GM20000 (cell line): ENCODE measurements around the gene KLHL35.

Source experiments
- DNase-seq: peaks from one replicate; pipeline ENCODE4 v3.0.0; 2012; ENCODE audit warnings: low spot score
- TF ChIP-seq, protein P1 (sequence below): IDR thresholded peaks from 2 replicates; pipeline ENCODE4 v1.5.1; 2012; ENCODE audit warnings: mild to moderate bottlenecking, control low read depth; ENCODE audit errors: extremely low read depth, missing control alignments

KLHL35 gene

GRCh38 chr11:75453916-75454655, 21.1 kb upstream of the KLHL35 start:
- DNase-seq, result no peak

GRCh38 chr11:75450826-75451821, 18.1 kb upstream of the KLHL35 start:
- no peak for DNase-seq
- TF ChIP-seq, protein P1, sequence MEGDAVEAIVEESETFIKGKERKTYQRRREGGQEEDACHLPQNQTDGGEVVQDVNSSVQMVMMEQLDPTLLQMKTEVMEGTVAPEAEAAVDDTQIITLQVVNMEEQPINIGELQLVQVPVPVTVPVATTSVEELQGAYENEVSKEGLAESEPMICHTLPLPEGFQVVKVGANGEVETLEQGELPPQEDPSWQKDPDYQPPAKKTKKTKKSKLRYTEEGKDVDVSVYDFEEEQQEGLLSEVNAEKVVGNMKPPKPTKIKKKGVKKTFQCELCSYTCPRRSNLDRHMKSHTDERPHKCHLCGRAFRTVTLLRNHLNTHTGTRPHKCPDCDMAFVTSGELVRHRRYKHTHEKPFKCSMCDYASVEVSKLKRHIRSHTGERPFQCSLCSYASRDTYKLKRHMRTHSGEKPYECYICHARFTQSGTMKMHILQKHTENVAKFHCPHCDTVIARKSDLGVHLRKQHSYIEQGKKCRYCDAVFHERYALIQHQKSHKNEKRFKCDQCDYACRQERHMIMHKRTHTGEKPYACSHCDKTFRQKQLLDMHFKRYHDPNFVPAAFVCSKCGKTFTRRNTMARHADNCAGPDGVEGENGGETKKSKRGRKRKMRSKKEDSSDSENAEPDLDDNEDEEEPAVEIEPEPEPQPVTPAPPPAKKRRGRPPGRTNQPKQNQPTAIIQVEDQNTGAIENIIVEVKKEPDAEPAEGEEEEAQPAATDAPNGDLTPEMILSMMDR, result peak; percentile 49

More at GRCh38 chr11:75453916-75454655, 21.1 kb upstream of the KLHL35 start:
- TF ChIP-seq, protein P1, result no peak

DNA sequence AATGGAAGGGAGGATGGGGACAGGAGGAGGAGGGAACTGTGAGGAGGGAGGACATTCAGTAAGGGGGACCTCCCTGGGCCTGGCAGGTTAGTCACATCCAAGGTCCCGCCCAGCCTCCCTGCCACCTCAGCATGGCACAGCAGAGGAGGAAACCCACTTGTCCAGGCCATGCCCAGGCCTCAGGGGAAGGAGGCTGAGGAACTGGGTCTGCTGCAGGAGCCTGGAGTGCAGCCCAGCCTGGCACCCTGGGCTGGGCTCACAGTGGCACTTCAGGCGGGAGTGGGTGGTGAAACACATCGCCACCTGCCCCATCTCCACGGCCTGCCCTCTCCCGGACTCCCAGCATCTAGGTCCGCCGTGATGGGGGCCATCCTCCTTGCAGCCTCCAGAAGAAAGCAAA, 17.2 kb upstream of the KLHL35 start:
- TF ChIP-seq, protein P1, result no peak
- no peak for DNase-seq

DNA sequence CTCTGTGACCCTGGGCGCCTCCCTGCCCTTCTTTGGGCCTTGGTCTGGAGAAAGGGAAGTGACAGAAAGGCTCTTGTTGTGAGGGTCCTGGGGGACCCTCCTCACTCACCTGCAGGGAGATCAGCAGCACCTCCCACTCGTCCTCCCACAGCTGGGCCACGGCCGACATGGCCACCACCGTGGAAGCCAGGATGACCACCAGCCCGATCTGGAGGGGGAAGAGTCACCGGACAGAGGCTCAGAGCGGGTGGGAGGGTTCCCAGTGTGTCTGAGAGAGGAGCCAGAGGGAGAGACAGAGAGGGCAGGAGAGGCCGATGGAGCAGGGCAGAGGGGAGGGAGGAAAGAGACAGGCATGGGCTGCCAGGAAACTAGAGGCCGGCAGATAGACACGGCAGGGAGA, 16.8 kb upstream of the KLHL35 start:
- TF ChIP-seq, protein P1, result no peak
- no peak for DNase-seq

DNA sequence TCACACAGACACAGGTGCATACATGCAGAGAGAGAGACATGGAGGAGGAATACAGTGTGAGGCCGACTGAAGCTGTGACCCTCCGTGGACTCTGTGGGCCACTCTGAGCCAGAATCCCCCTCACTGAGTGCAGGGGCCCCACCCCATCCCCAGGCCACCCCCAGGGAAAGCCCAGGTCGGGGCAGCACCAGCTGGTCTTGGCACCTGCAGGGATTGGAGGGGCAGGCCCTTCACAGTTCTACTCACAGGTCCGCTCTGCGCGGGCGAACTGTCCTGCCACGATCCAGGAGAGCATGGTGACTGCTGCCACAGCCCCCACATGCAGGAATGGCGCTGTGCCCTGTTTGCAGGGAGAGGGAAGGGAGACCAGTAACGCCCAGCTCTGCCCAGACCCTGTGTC, 16.3 kb upstream of the KLHL35 start:
- no peak for DNase-seq
- TF ChIP-seq, protein P1, result no peak

GRCh38 chr11:75447415-75447814, 14.4 kb upstream of the KLHL35 start:
- TF ChIP-seq, protein P1, result no peak
- no peak for DNase-seq
